BLaER1 treated with 17β-estradiol and CSF1 and Interleukin-3, amounts not matched to agents 10 nM and 100 nM (cell line): ENCODE data around the gene KRTAP2-2.
"Not testable (repeated sequence)": the region's sequence is repeated elsewhere in the genome, so short reads cannot be mapped to it uniquely, and the experiment has no call there.

ENCODE experiments used
- H3K27ac ChIP-seq, 11 experiments: shearing (Covaris generic); formaldehyde crosslinking; 2 replicates each; pipeline ENCODE4 v1.8.1; 2022
- H3K27me3 ChIP-seq, 11 experiments: shearing (Covaris generic); formaldehyde crosslinking; 2 replicates each; pipeline ENCODE4 v1.8.1; 2022
- H3K36me3 ChIP-seq, 11 experiments: shearing (Covaris generic); formaldehyde crosslinking; 2 replicates each; pipeline ENCODE4 v1.8.1; 2022
- H3K4me1 ChIP-seq, 10 experiments: shearing (Covaris generic); formaldehyde crosslinking; 2 replicates each; pipeline ENCODE4 v1.8.1; 2022
- H3K4me2 ChIP-seq, 11 experiments: shearing (Covaris generic); formaldehyde crosslinking; 2 replicates each; pipeline ENCODE4 v1.8.1; 2022
- H3K4me3 ChIP-seq, 10 experiments: shearing (Covaris generic); formaldehyde crosslinking; 2 replicates each; pipeline ENCODE4 v1.8.1; 2022
- H3K9ac ChIP-seq, 11 experiments: shearing (Covaris generic); formaldehyde crosslinking; 2 replicates each; pipeline ENCODE4 v1.8.1; 2022
- H3K9me3 ChIP-seq, 11 experiments: shearing (Covaris generic); formaldehyde crosslinking; replicated peaks in 1 of 11; 2 replicates each; pipeline ENCODE4 v1.8.1; 2022
- H4K20me1 ChIP-seq, 11 experiments: shearing (Covaris generic); formaldehyde crosslinking; 2 replicates each; pipeline ENCODE4 v1.8.1; 2022
- Cebpa-rat ChIP-seq, 11 experiments: shearing (Covaris generic); IDR thresholded peaks; 2 replicates each; pipeline ENCODE4 v1.8.1; 2022

Gene KRTAP2-2, protein sequence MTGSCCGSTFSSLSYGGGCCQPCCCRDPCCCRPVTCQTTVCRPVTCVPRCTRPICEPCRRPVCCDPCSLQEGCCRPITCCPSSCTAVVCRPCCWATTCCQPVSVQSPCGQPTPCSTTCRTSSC

DNA sequence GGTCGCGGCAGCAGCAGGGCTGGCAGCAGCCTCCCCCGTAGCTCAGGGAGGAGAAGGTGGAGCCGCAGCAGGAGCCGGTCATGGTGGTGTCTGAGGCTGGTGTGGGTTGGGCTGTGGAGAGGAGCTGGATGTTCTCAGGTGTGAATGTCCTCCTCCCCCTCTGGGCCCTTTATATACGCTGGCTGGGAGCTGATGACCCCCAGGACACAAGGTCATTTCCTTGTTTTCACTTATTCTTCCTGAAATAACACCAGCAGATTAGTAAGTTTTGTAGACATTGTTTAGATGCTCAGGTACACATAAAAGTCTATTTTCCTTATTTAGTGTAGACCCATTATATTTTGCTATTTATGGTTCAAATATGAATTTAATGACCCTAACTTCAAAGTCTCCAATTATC lies at the start of gene KRTAP2-2:
KRTAP2-2 (minus strand) TSS at position 101 of the 400 bp plus-strand sequence; CDS start at position 82, 19 bp downstream.
- H3K4me2 ChIP-seq, H3K4me1 ChIP-seq, H3K27me3 ChIP-seq, H3K4me3 ChIP-seq, H3K36me3 ChIP-seq, H4K20me1 ChIP-seq, H3K9ac ChIP-seq, H3K27ac ChIP-seq: not testable (repeated sequence)
- H3K9me3 ChIP-seq, result peaks cover 0 to 15% (median 3%) of the 10 kb centered on the region in 11 experiments; a peak in 5 of 22 replicates

DNA sequence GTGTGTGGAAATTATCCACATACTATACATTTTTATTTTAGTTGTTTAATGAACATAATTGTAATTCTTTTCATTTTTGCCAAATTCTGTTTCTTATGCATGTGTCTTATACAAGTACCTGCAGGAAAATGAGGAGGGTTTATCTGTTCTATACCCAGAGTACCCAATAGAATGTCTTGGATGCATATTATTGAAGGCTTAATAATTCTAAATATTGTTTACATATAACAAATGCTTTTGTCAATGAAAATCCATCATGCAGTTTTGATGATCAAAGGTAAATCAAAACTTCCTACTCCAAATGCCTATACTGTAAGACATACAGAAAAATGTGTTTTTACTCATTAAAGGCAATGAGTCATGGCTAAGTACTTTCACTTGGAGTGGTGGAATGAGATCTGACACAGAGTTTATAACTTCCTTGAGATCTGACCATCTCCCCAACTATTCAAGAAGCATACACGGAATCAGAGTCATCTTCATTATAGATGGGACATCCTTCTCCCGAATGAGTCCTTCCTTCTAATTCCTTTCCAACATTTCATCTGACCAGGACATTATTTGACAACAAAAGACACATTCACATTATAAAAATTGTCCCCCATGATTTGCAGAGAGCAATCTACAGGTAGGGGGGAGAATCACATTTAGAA lies 49.5 kb upstream of the KRTAP2-2 start:
- H3K27ac ChIP-seq, H3K4me2 ChIP-seq, H3K9ac ChIP-seq: not testable (repeated sequence)

DNA sequence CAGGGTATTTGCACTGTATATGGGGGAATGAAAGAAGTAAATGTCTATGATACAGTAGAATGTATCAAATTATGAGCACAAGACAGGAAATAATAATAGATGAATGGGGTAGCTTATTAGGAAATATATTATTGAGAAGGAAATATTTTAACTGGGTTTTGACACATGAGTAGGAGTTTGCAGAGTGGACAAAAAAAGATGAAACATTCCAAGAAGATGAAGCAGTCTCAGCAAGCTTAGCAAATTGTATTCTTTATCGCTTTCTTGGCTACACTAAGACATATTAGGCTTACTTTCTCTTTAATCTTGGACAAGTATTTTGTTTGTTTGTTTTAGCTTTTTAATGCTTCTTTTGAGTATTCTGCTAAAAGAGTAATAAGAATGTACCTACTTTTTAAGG lies 48.9 kb upstream of the KRTAP2-2 start:
- TF ChIP-seq Cebpa-rat (IDR thresholded peaks at IDR 0.05), result no peak
- no peaks in the 10 kb centered on the region for H3K27me3 ChIP-seq
- no peak overlapping the region for H3K27ac ChIP-seq
- H3K9me3 ChIP-seq, result peaks cover 0 to 13% (median 3%) of the 10 kb centered on the region in 11 experiments; a peak in 5 of 22 replicates
- H3K4me1 ChIP-seq, result peaks cover 19 to 25% (median 23%) of the 10 kb centered on the region in 10 experiments
- H3K4me2 ChIP-seq, result no peak overlapping the region
- H3K9ac ChIP-seq, result no peak overlapping the region
- H4K20me1 ChIP-seq, result no peaks in the 10 kb centered on the region
- no peak overlapping the region for H3K4me3 ChIP-seq
- H3K36me3 ChIP-seq, result no peaks in the 10 kb centered on the region

More for the DNA sequence above, 49.5 kb upstream of the KRTAP2-2 start:
- H4K20me1 ChIP-seq, H3K27me3 ChIP-seq, H3K36me3 ChIP-seq, H3K4me3 ChIP-seq: not testable (repeated sequence)
- peaks cover 0 to 13% (median 3%) of the 10 kb centered on the region in 11 experiments; a peak in 5 of 22 replicates for H3K9me3 ChIP-seq
- H3K4me1 ChIP-seq, result peaks cover 19 to 25% (median 23%) of the 10 kb centered on the region in 10 experiments

DNA sequence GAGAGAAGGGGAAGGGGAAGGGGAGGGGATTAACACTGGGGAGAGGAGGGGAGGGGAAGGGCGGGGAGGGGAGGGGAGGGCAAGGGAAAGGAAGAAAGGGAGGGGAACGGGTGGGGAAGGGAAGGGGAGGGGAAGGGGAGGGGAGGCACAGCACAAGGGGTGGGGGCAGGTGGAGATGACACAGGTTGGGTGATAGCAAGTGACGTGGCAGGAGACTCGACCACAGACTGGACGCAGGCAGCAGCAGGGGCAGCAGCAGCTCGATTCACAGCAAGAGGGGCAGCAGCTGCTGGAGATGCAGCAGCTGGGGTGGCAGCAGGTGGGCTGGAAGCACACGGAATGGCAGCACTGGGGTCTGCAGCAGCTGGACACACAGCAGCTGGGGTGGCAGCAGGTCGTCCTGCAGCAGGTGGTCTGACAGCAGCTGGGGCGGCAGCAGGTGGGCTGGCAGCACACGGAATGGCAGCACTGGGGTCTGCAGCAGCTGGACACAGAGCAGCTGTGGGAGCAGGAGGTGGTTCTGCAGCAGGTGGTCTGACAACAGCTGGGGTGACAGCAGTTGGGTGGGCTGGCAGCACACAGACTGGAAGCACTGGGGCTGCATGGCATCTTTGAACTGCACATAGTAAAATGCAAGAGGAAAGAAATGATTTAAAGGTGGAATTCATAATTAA lies 46.7 kb upstream of the KRTAP2-2 start, which contains the start of gene KRTAP4-16:
KRTAP4-16 (minus strand) TSS at position 624 of the 674 bp plus-strand sequence; CDS start at position 624, 0 bp downstream.
- Histone ChIP-seq H3K4me2 (no peak within 1 kb of the TSS), H3K9me3 (no peaks in the 10 kb centered on the region; a peak in 2 of 22 replicates), H3K36me3 (no peaks in the 10 kb centered on the region), H3K27me3 (no peaks in the 10 kb centered on the region), H3K4me1 (peaks cover 9 to 11% (median 11%) of the 10 kb centered on the region in 10 experiments), H3K27ac (no peak within 1 kb of the TSS), H3K4me3 (no peak within 1 kb of the TSS), H4K20me1 (no peaks in the 10 kb centered on the region), H3K9ac (no peak within 1 kb of the TSS)
- TF ChIP-seq Cebpa-rat (IDR thresholded peaks at IDR 0.05), result no peak

DNA sequence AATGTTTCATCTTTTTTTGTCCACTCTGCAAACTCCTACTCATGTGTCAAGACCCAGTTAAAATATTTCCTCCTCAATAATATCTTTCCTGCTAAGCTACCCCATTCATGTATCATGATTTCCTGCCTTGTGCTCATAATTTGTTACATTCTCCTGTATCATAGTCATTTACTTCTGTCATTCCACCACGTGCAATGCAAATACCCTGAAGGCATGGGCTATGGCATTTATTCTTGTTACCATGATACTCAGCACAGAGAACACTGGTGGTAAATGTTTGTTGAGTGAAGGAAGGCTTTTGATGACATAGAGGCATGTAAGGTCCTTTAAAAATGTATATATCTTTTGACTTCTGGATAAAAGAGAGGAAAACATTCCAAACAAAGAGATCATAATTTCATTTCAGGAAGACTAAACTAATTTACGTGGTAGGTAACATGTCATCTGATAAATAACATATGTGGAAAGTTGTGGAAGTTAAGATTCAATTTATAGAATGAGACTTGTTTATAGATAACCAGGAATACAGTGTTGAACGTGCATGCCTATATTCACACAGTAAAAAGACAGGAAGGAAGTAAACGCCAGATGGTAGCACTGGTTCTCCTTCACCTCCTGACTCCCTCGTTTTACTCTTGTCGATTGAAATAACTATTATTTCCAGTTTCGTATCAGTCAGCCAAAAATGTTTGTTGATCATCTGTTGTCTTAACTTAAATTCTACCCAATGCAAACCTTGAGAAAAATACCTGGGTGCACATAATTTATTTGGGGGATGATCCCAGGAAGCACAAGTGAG lies 44.9 kb upstream of the KRTAP2-2 start:
- Histone ChIP-seq H3K4me1 (peaks cover 9 to 11% (median 11%) of the 10 kb centered on the region in 10 experiments), H3K4me2 (peak overlapping the region in 10 of 11 experiments; percentile 34 to 72 (median 45); a peak in 17 of 22 replicates)
- H4K20me1 ChIP-seq, H3K27ac ChIP-seq, H3K9ac ChIP-seq, H3K9me3 ChIP-seq, H3K4me3 ChIP-seq, H3K27me3 ChIP-seq, H3K36me3 ChIP-seq: not testable (repeated sequence)

DNA sequence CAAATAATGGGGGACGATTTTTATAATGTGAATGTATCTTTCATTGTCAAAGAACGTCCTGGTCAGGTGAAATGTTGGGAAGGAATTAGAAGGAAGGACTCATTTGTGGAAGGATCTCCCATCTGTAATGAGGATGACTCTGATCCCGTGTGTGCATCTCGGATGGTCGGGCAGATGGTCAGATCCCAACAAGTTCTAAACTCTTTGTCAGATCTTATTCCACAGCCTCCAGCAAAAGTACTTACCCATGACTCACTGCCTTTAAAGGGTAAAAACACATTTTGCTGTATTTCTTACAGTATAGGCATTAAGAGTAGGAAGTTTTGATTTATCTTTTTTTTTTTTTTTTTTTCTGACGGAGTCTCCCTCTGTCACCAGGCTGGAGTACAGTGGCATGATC lies 43.5 kb upstream of the KRTAP2-2 start:
- no peak overlapping the region for H3K4me3 ChIP-seq
- peaks cover 8 to 13% (median 10%) of the 10 kb centered on the region in 11 experiments for H3K9me3 ChIP-seq
- TF ChIP-seq Cebpa-rat (IDR thresholded peaks at IDR 0.05), result no peak
- H3K36me3 ChIP-seq, result no peaks in the 10 kb centered on the region
- no peak overlapping the region for H3K9ac ChIP-seq
- no peaks in the 10 kb centered on the region for H3K27me3 ChIP-seq
- no peaks in the 10 kb centered on the region for H4K20me1 ChIP-seq
- no peak overlapping the region for H3K4me2 ChIP-seq
- peaks cover 9 to 11% (median 11%) of the 10 kb centered on the region in 10 experiments for H3K4me1 ChIP-seq
- no peak overlapping the region for H3K27ac ChIP-seq

DNA sequence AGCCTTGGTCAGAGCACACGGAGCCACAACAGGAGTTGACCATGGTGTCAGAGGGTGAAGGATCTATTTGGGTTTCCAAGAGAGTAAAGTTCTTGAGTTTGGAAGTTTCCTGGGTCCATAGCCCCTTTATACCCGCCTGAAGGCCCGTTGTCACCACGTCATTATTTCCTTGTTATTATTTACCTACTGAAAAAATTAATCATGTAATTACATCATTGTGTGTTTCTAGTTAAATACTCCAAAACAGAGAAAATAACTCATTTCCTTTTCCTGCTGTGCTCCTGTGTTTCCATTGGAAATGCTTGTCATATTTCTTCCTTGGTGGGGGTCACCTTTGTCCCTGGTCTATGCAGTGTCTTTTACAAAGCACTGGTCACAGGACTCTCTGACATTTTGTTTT lies 43.0 kb upstream of the KRTAP2-2 start, which contains the start of gene KRTAP4-8:
KRTAP4-8 (minus strand) TSS at position 101 of the 400 bp plus-strand sequence; CDS start at position 43, 58 bp downstream.
- peaks cover 9 to 11% (median 11%) of the 10 kb centered on the region in 10 experiments for H3K4me1 ChIP-seq
- no peak within 1 kb of the TSS for H3K27ac ChIP-seq
- no peak within 1 kb of the TSS for H3K4me2 ChIP-seq

DNA sequence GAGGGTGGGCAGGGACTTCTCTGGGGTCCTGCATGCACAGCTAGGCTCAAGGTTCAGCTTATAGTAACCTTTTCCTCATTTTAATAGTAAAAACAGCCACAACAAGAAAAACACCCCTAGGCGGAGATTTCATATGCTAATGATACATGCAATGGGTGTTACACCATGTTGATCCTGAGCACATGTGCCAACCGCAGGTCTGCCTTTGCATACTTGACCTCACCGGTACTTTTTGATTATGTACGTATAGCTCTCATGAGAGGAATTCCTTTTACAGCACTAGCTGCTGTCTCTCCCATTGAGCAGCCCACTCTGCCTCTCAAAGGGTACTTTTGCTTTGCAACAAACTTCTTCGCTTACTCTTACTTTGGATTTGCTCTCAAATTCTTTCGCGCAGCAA lies 41.0 kb upstream of the KRTAP2-2 start:
- Histone ChIP-seq H3K27ac (no peak overlapping the region), H3K36me3 (no peaks in the 10 kb centered on the region), H3K4me2 (no peak overlapping the region), H3K27me3 (no peaks in the 10 kb centered on the region), H3K4me3 (no peak overlapping the region), H3K9ac (no peak overlapping the region), H3K9me3 (peaks cover 19 to 35% (median 29%) of the 10 kb centered on the region in 11 experiments), H4K20me1 (no peaks in the 10 kb centered on the region), H3K4me1 (peaks cover 9 to 11% (median 11%) of the 10 kb centered on the region in 10 experiments)
- TF ChIP-seq Cebpa-rat (IDR thresholded peaks at IDR 0.05), result no peak

More for the DNA sequence above, 43.0 kb upstream of the KRTAP2-2 start, which contains the start of gene KRTAP4-8:
- H3K9ac ChIP-seq, result no peak within 1 kb of the TSS
- H3K36me3 ChIP-seq, result no peaks in the 10 kb centered on the region
- H3K27me3 ChIP-seq, result no peaks in the 10 kb centered on the region
- no peak for TF ChIP-seq Cebpa-rat (IDR thresholded peaks at IDR 0.05)
- H3K9me3 ChIP-seq, result peaks cover 13 to 17% (median 14%) of the 10 kb centered on the region in 11 experiments
- H4K20me1 ChIP-seq, result no peaks in the 10 kb centered on the region
- no peak within 1 kb of the TSS for H3K4me3 ChIP-seq

DNA sequence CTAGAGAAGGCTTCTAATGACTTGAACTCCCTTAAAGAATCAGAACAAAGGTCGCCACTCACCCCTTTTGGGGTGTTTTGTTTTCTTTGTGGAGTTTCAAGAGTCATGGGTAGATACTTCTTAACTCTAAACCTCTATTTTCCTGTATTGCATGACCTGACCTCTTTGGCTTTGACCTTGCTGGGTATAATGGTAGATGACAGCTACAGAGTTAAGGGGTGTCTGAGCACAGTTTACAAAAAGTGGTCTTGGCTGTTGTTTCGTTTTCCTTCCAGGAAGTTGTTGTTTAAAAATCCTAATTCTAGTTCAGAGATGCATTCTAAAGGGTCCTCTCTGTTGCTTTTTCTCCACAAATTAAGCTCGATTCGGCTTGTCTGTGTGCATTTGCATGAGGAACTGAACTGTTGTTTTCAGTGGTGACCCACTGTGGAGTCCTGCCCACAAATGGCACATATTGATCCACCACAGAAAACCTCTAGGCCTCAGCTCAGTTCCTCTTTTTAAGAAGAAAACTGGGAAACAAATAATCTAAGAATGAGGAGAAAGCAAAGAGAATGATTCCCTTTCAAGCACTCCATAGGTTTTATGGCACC lies 33.8 kb upstream of the KRTAP2-2 start:
- not testable (repeated sequence) for H3K36me3 ChIP-seq, H4K20me1 ChIP-seq, H3K27me3 ChIP-seq, H3K4me2 ChIP-seq, H3K4me1 ChIP-seq, H3K4me3 ChIP-seq, H3K9ac ChIP-seq, H3K27ac ChIP-seq
- peaks cover 14 to 29% (median 24%) of the 10 kb centered on the region in 11 experiments for H3K9me3 ChIP-seq

DNA sequence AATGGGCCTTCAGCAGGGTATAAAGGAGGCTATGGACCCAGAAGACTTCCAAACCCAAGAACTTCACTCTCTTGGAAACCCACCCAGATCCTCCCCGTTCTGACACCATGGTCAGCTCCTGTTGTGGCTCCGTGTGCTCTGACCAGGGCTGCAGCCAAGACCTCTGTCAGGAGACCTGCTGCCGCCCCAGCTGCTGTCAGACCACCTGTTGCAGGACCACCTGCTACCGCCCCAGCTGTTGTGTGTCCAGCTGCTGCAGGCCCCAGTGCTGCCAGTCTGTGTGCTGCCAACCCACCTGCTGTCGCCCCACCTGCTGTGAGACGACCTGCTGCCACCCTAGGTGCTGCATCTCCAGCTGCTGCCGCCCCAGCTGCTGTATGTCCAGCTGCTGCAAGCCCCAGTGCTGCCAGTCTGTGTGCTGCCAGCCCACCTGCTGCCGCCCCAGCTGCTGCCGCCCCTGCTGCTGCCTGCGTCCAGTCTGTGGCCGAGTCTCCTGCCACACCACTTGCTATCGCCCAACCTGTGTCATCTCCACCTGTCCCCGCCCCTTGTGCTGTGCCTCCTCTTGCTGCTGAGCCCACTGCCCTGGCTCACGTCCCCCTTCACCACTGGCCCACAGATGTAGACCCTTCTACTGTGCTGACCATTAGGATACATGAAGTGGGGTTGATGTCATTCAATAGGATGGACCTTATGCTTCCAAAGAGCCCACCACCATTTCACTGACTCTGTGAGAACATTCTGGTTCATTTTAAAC lies 29.2 kb upstream of the KRTAP2-2 start, which contains the start of gene KRTAP4-7:
KRTAP4-7 (plus strand) TSS at position 51 of the 757 bp plus-strand sequence; CDS start at position 108, 57 bp downstream.
- H3K27ac ChIP-seq, H4K20me1 ChIP-seq, H3K9me3 ChIP-seq, H3K36me3 ChIP-seq, H3K4me2 ChIP-seq, H3K4me1 ChIP-seq, H3K27me3 ChIP-seq, H3K9ac ChIP-seq, H3K4me3 ChIP-seq: not testable (repeated sequence)

DNA sequence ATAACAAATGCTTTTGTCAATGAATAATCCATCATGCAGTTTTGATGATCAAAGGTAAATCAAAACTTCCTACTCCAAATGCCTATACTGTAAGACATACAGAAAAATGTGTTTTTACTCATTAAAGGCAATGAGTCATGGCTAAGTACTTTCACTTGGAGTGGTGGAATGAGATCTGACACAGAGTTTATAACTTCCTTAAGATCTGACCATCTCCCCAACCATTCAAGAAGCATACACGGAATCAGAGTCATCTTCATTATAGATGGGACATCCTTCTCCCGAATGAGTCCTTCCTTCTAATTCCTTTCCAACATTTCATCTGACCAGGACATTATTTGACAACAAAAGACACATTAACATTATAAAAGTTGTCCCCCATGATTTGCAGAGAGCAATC lies 28.4 kb upstream of the KRTAP2-2 start:
- H3K27ac ChIP-seq, H3K4me3 ChIP-seq, H3K4me2 ChIP-seq: not testable (repeated sequence)

More for the DNA sequence above, 28.4 kb upstream of the KRTAP2-2 start:
- H3K27me3 ChIP-seq, H3K36me3 ChIP-seq, H4K20me1 ChIP-seq, H3K4me1 ChIP-seq, H3K9ac ChIP-seq, H3K9me3 ChIP-seq: not testable (repeated sequence)
